Esophagus muscularis mucosa (tissue), 4 donors: ENCODE results near the gene EPHA4. TPM values are rescaled to one million over a fixed set of nuclear protein-coding genes. Genes with fewer than 3 reads are reported as not detected.

Experiments used
- DNase-seq: peaks from one replicate; pipeline ENCODE4 v3.0.0-alpha.2; 2017; ENCODE audit errors: extremely low spot score
- H3K27ac ChIP-seq, 4 donors: fragments of 200-600 bp; sonication (generic); replicated peaks in 1 of 4; 1 replicate in 3 of 4; 2 replicates in 1 of 4; pipeline ENCODE4 v1.5.1; 2016 to 2019; ENCODE audit warnings: mild to moderate bottlenecking in 1 of 4
- H3K27me3 ChIP-seq, 4 donors: fragments of 200-600 bp; sonication (generic); one replicate each; pipeline versions ENCODE4 v1.5.1 to v1.6.0; 2016 to 2019
- H3K36me3 ChIP-seq, 4 donors: fragments of 200-600 bp; sonication (generic); one replicate each; pipeline ENCODE4 v1.5.1; 2016 to 2019
- H3K4me1 ChIP-seq, 4 donors: fragments of 200-600 bp; sonication (generic); one replicate each; pipeline ENCODE4 v1.5.1; 2016 to 2019
- H3K4me3 ChIP-seq, 4 donors: fragments of 200-600 bp; sonication (generic); 1 replicate in 2 of 4; 2 replicates in 2 of 4; pipeline ENCODE4 v1.5.1; 2016 to 2019; ENCODE audit warnings: mild to moderate bottlenecking in 4 of 4, moderate library complexity in 1 of 4
- H3K9me3 ChIP-seq, 4 donors: fragments of 200-600 bp; sonication (generic); 1 replicate in 3 of 4; 2 replicates in 1 of 4; pipeline ENCODE4 v1.5.1; 2016 to 2019
- EP300 ChIP-seq: sonication (generic); formaldehyde crosslinking; IDR thresholded peaks from one replicate; pipeline ENCODE4 v1.6.1; 2017; ENCODE audit warnings: antibody characterized with exemption
- POLR2A ChIP-seq: fragments of 450-650 bp; IDR thresholded peaks from one replicate; pipeline ENCODE4 v1.6.1; 2017; ENCODE audit warnings: antibody characterized with exemption, moderate library complexity, mild to moderate bottlenecking, low read depth
- POLR2AphosphoS5 ChIP-seq, 2 donors: sonication (generic); formaldehyde crosslinking; IDR thresholded peaks; one replicate each; pipeline ENCODE4 v1.6.1; 2017; ENCODE audit warnings: antibody characterized with exemption in 2 of 2
- WGBS: methylation state at CpG from one replicate; pipeline ENCODE4 v1.1.5; 2018; 5-methylcytosine and 5-hydroxymethylcytosine counted together
- intact Hi-C: fragments of 100-400 bp; cut with DNase I; formaldehyde crosslinking; loops from one replicate; pipeline ENCODE4 v1.15.1; 2023
- total RNA-seq, 4 donors: library from RNA; depleted of rRNA; stranded (reverse); fragments of >200 nt; gene quantifications; one replicate each; pipeline versions ENCODE4 v1.1.0 to v1.2.1, GENCODE V29; 2016
- TF ChIP-seq, protein P1 (sequence below), 3 experiments: fragments of 200-600 bp in 2 of 3; fragments of 450-650 bp in 1 of 3; sonication (generic) in 2 of 3; IDR thresholded peaks; one replicate each; pipeline ENCODE4 v1.5.1; 2017 to 2019; ENCODE audit warnings: antibody characterized with exemption in 3 of 3, mild to moderate bottlenecking in 2 of 3, moderate library complexity in 1 of 3

EPHA4 gene
- total RNA-seq, 4 donors from 2014 or later, result 15.4 to 25.9 (median 20.2) TPM

DNA sequence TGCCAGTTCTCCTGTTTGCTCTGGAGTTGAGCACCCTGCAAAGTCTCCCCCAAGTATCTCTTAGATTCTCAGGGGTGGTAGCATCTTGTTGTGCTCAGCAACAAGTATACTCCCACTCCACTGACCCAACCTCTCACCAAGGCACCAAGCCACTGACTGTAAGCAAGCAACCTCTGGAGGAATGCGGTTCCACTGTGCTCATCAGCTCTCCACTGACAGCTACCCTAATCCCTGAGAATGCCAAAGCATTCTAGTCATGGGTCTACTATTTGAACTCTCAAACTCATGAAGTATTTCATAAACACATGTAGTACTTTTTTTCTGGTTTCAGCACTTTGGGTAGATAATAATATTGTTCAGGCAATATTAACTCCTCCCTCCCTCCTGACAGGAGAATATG lies 170.0 kb downstream of the EPHA4 start:
- Histone ChIP-seq H3K36me3 (no peaks in the 10 kb centered on the region), H3K4me1 (no peaks in the 10 kb centered on the region), H3K4me3 (no peak overlapping the region), H3K27ac (no peak overlapping the region), H3K27me3 (no peaks in the 10 kb centered on the region), H3K9me3 (peaks cover 0 to 16% (median 3%) of the 10 kb centered on the region in 4 donors)
- DNase-seq, result no peak
- intact Hi-C loops, result no loop called here
- TF ChIP-seq, protein P1, sequence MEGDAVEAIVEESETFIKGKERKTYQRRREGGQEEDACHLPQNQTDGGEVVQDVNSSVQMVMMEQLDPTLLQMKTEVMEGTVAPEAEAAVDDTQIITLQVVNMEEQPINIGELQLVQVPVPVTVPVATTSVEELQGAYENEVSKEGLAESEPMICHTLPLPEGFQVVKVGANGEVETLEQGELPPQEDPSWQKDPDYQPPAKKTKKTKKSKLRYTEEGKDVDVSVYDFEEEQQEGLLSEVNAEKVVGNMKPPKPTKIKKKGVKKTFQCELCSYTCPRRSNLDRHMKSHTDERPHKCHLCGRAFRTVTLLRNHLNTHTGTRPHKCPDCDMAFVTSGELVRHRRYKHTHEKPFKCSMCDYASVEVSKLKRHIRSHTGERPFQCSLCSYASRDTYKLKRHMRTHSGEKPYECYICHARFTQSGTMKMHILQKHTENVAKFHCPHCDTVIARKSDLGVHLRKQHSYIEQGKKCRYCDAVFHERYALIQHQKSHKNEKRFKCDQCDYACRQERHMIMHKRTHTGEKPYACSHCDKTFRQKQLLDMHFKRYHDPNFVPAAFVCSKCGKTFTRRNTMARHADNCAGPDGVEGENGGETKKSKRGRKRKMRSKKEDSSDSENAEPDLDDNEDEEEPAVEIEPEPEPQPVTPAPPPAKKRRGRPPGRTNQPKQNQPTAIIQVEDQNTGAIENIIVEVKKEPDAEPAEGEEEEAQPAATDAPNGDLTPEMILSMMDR (IDR thresholded peaks at IDR 0.05), result no peak
- TF ChIP-seq POLR2AphosphoS5 (IDR thresholded peaks at IDR 0.05) (no peak), POLR2A (no peak), EP300 (no peak)
- WGBS, result 75% methylated on average over 1 of the region's 1 CpG

DNA sequence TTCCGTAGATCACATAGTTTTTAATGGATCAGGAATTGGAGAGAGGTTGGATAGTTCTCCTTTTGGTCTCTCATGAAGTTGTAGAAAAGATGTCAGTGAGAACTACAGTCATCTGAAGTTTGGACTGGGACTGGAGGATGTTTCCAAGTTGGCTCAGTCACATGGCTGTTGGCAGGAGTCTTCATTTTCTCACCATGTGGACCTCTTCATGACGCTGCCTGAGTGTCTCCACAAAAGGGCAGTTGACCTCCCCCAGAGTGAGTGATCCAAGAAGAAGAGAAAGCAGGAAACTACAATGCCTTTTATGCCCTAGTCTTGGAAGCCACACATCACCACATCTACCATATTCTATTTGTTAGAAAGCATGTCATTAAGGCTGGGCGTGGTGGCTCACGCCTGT lies 171.7 kb downstream of the EPHA4 start:
- Histone ChIP-seq H3K36me3 (no peaks in the 10 kb centered on the region), H3K27ac (no peak overlapping the region), H3K4me1 (no peaks in the 10 kb centered on the region), H3K9me3 (peaks cover 0 to 11% (median 3%) of the 10 kb centered on the region in 4 donors), H3K4me3 (no peak overlapping the region), H3K27me3 (no peaks in the 10 kb centered on the region)
- no peak for TF ChIP-seq POLR2AphosphoS5 (IDR thresholded peaks at IDR 0.05)
- no peak for TF ChIP-seq EP300
- TF ChIP-seq, protein P1 (IDR thresholded peaks at IDR 0.05), result no peak
- no peak for DNase-seq
- intact Hi-C loops, result no loop called here
- 85% methylated on average over 4 of the region's 4 CpGs for WGBS

DNA sequence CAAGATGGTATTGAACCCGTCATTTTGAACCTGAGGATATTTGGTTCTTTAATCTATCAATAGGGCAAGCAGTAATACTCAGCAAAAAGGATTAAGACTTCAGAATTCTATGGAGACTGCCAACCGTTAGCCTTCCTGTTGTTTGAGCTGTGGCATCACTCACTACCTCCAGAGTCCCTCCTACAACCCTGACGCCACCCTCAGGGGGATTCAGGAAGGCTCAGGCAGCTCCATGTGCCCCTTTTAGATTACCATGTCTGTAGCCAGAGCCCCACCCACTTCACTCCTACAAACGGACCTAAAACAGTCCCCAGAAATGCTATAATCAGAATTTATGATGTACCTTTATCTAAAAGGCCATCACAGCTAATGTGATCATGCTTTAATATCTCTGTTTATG lies 172.9 kb downstream of the EPHA4 start:
- Histone ChIP-seq H3K27ac (no peak overlapping the region), H3K4me3 (no peak overlapping the region), H3K4me1 (no peaks in the 10 kb centered on the region), H3K27me3 (no peaks in the 10 kb centered on the region), H3K36me3 (no peaks in the 10 kb centered on the region), H3K9me3 (peaks cover 0 to 11% (median 3%) of the 10 kb centered on the region in 4 donors)
- TF ChIP-seq POLR2A (no peak), EP300 (no peak), POLR2AphosphoS5 (IDR thresholded peaks at IDR 0.05) (no peak)
- TF ChIP-seq, protein P1 (IDR thresholded peaks at IDR 0.05), result no peak
- DNase-seq, result no peak
- intact Hi-C loops, result no loop called here
- WGBS, result 84% methylated on average over 4 of the region's 4 CpGs

DNA sequence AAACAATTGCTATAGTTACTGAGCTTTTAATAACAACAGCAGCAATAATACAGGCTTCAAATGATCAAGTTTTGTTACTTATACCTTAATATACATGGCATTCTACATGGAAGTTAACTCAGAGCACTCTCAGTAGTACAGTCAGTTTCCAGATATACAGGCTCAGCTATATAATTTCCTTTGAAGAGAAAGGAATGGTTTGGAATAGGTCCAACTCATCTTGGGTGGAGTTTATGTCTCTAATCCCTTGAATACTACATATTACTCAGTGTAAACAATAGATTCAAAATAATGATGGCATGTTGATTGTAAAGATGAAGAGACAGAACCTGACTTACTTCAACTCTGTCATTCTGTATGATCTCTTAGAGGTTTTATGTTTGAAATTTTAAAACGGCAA lies 174.9 kb downstream of the EPHA4 start:
- Histone ChIP-seq H3K27me3 (no peaks in the 10 kb centered on the region), H3K27ac (no peak overlapping the region), H3K4me1 (no peaks in the 10 kb centered on the region), H3K9me3 (peaks cover 0 to 11% (median 3%) of the 10 kb centered on the region in 4 donors), H3K4me3 (no peak overlapping the region), H3K36me3 (no peaks in the 10 kb centered on the region)
- TF ChIP-seq, protein P1 (IDR thresholded peaks at IDR 0.05), result no peak
- no peak for TF ChIP-seq POLR2A
- TF ChIP-seq EP300, result no peak
- TF ChIP-seq POLR2AphosphoS5 (IDR thresholded peaks at IDR 0.05), result no peak
- intact Hi-C loops, result no loop called here
- 75% methylated on average over 1 of the region's 1 CpG for WGBS
- no peak for DNase-seq

DNA sequence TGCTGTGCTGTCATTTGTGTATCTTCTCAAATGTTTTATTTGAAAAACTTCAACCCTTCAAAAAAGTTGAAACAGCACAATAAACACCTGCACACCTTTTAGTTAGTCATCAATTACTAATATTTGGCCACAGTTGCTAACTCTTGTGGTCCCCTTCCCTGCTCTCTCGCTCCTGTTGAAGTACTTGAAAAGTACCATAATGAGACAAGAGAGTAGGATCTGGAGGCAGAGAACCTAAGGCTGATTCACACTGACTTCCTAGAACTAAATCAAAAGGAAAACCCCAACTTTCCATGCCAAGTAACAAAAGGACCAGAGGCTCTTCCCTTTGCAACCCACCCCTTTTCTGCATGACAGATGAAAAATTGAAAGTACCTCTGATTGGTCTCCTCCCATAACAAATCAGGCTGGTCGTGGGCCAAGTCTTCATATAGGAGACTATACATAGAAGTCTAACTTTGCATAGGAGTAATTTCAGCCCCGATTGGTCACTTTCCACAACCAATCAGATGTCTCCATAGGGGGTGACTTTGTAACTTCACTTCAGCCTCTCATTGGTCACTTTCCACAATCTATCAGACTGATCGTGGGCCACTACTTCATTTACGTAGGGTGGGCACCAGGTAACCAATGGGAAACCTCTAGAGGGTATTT lies 179.7 kb downstream of the EPHA4 start:
- Histone ChIP-seq H3K4me1 (no peaks in the 10 kb centered on the region), H3K4me3 (no peak overlapping the region), H3K27me3 (no peaks in the 10 kb centered on the region), H3K9me3 (no peaks in the 10 kb centered on the region), H3K36me3 (no peaks in the 10 kb centered on the region), H3K27ac (no peak overlapping the region)
- DNase-seq, result no peak
- TF ChIP-seq, protein P1 (IDR thresholded peaks at IDR 0.05), result no peak
- no peak for TF ChIP-seq POLR2AphosphoS5 (IDR thresholded peaks at IDR 0.05)
- no peak for TF ChIP-seq EP300
- no peak for TF ChIP-seq POLR2A
- 80% methylated on average over 5 of the region's 5 CpGs for WGBS
- intact Hi-C loops, result no loop called here
